Psoas muscle (tissue), 8 donors: Measurements from ENCODE around the gene SSBP2. TPM values are rescaled to one million over a fixed set of nuclear protein-coding genes. Genes with fewer than 3 reads are reported as not detected.
"Not testable (repeated sequence)": the region's sequence is repeated elsewhere in the genome, so short reads cannot be mapped to it uniquely, and the experiment has no call there.

Experiments
- ATAC-seq, 4 donors: fragments of 200-7000 bp; cut with Tn5 transposase; one replicate each; pipeline ENCODE4 v1.9.1; 2020; ENCODE audit warnings: moderate library complexity in 3 of 4, mild to moderate bottlenecking in 2 of 4
- DNase-seq, 2 donors: peaks; one replicate each; pipeline ENCODE4 v3.0.0-alpha.2; 2020
- H3K27ac ChIP-seq: fragments of 200-600 bp; one replicate; pipeline ENCODE4 v1.8.0; 2022
- H3K27me3 ChIP-seq, 3 donors: fragments of 200-600 bp in 1 of 3; one replicate each; pipeline versions ENCODE4 v1.6.1 to v1.8.0; 2013 to 2022; ENCODE audit warnings: low read length in 2 of 3, mild to moderate bottlenecking in 2 of 3, moderate library complexity in 1 of 3; ENCODE audit not compliant: insufficient read depth in 3 of 3
- H3K36me3 ChIP-seq, 2 donors: fragments of 200-600 bp in 1 of 2; one replicate each; pipeline versions ENCODE4 v1.6.1 to v1.8.0; 2013 to 2022; ENCODE audit warnings: low read depth in 1 of 2, mild to moderate bottlenecking in 1 of 2, moderate library complexity in 1 of 2; ENCODE audit not compliant: insufficient read depth in 1 of 2
- H3K4me1 ChIP-seq: fragments of 200-600 bp; one replicate; pipeline ENCODE4 v1.8.0; 2022
- H3K4me3 ChIP-seq: fragments of 200-600 bp; one replicate; pipeline ENCODE4 v1.8.0; 2022; ENCODE audit warnings: mild to moderate bottlenecking
- H3K9me3 ChIP-seq: fragments of 200-600 bp; one replicate; pipeline ENCODE4 v1.8.0; 2022
- CTCF ChIP-seq: fragments of 200-600 bp; IDR thresholded peaks from one replicate; pipeline ENCODE4 v1.8.0; 2022; ENCODE audit warnings: antibody characterized with exemption
- WGBS, 3 donors: extraction: QIAGEN DNeasy Blood & Tissue Kit; methylation state at CpG; one replicate each; pipeline versions ENCODE4 v1.1.6 to v1.1.7; 2013; 5-methylcytosine and 5-hydroxymethylcytosine counted together
- intact Hi-C, 2 donors: fragments of 100-400 bp; cut with DNase I; formaldehyde crosslinking; loops; one replicate each; pipeline versions ENCODE4 v1.11.0 to v1.14.2; 2022
- polyA plus RNA-seq, 3 donors: library from polyadenylated mRNA; stranded (reverse); fragments of 200-250 nt; gene quantifications; one replicate each; pipeline ENCODE4 v1.2.3, GENCODE V29; 2013
- total RNA-seq, 4 donors: library from RNA; stranded (reverse); fragmentation: NEBNext Ultra II Directional in 2 of 4; extraction: Animal tissue kit (Norgen Biotek cat#: 25700) in 2 of 4; gene quantifications; one replicate each; pipeline versions ENCODE4 v1.2.1 to v1.2.4, GENCODE V29; 2021 to 2023
- donor health status: healthy with polysubstance abuse.
- donor health status: DM: no; HTN: no; CAD: no; lungs with moderate emphysema.
- donor health status: Bipolar disorder and iron deficiency.
- donor health status: healthy.
- donor health status: DM: yes; HTN: yes; CAD: no.
- donor health status: DM: no; HTN: no; CAD: no.
- donor health status: DM: no; HTN: no; CAD: no.
- donor health status: DM: yes; HTN: yes; CAD: no.

Gene SSBP2
- total and polyA plus RNA-seq, 7 donors: 18.2 to 42.6 (median 25.3) TPM

GRCh38 chr5:81482595-81482994 is 268.3 kb downstream of the SSBP2 start:
- Histone ChIP-seq H3K4me1 (no peaks in the 10 kb centered on the region), H3K27ac (no peak overlapping the region), H3K36me3 (no peaks in the 10 kb centered on the region), H3K4me3 (no peak overlapping the region), H3K27me3 (no peaks in the 10 kb centered on the region), H3K9me3 (no peaks in the 10 kb centered on the region)
- no peak for DNase-seq
- intact Hi-C loops: no loop called here
- no peak for ATAC-seq
- 94 to 97% (median 94%) methylated on average over 2 of the region's 2 CpGs for WGBS, 3 donors
- no peak for TF ChIP-seq CTCF

GRCh38 chr5:81473395-81473794 is 277.5 kb downstream of the SSBP2 start:
- intact Hi-C loops, H3K27ac ChIP-seq, H3K9me3 ChIP-seq, H3K27me3 ChIP-seq, H3K4me1 ChIP-seq, DNase-seq, H3K4me3 ChIP-seq, ATAC-seq: not testable (repeated sequence)
- H3K36me3 ChIP-seq: peaks cover 8 to 32% of the 10 kb centered on the region in 2 donors
- WGBS, 3 donors: 95 to 96% (median 96%) methylated on average over 3 of the region's 3 CpGs

DNA sequence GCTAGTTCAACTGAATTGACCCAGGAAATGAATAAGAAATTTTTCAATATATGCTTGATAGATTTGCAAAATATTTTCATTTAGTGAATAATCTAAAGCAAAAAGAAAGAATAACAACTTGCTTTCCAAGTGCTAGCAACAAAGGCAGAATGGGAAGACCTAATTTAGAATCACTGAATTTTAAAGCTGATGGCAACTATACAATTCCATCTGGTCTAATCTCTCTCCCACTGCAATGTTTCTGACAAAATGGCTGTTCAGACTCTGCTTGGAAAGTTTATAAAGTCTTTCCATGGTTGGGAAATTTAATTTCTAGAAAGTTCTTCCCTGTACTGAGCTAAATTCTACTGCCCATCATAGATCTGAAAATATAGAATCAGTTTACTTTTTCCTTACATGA is 281.2 kb downstream of the SSBP2 start:
- H3K27ac ChIP-seq: no peak overlapping the region
- no peak overlapping the region for H3K4me3 ChIP-seq
- H3K4me1 ChIP-seq: no peaks in the 10 kb centered on the region
- no peaks in the 10 kb centered on the region for H3K9me3 ChIP-seq
- ATAC-seq (no peak), DNase-seq (no peak)
- no peak for TF ChIP-seq CTCF
- peaks cover 8 to 52% of the 10 kb centered on the region in 2 donors for H3K36me3 ChIP-seq
- no peaks in the 10 kb centered on the region for H3K27me3 ChIP-seq
- intact Hi-C loops: no loop called here

DNA sequence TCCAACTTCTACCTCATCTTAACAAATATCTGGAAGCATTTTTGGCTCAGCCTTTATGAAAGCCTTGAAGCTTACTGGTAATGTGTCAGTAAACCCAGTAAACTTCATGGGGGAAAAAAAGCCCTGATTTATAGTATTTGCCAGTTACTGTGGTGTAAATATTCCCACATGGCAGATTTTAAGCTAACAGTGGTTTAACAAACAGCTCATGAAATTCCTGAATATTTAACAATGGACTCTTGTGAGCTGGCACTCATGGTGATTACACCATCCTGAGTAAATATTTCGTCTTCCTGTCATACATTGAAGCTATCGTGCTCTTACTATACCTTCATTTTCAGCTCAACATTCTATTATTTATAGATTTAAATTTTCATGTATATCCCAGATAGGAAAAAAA is 300.0 kb downstream of the SSBP2 start:
- no peak for TF ChIP-seq CTCF
- no peak overlapping the region for H3K27ac ChIP-seq
- intact Hi-C loops: no loop called here
- H3K4me3 ChIP-seq: no peak overlapping the region
- ATAC-seq (no peak), DNase-seq (no peak)
- no peaks in the 10 kb centered on the region for H3K9me3 ChIP-seq
- no peaks in the 10 kb centered on the region for H3K4me1 ChIP-seq
- peaks cover 0 to 30% of the 10 kb centered on the region in 2 donors for H3K36me3 ChIP-seq
- 87 to 92% (median 91%) methylated on average over 2 of the region's 2 CpGs for WGBS, 3 donors
- H3K27me3 ChIP-seq: no peaks in the 10 kb centered on the region

DNA sequence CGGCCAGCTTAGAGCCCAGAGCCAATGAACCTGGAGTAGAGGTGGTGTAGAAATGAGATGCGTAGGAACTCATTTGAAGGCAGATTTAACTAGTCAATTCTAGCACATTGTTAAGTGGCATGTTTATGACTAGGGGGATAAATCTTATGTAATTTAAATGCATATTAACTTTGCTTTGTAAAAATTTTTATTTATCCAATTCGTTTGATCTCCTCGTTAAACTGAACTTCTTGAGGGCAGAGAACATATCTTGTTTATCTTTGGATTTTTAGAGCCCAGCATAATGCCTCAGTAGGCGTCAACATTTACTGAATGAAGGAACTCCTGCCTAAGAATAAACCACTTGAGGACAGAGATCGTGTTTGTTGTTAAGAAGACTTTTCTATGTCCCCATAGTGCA is 315.9 kb downstream of the SSBP2 start:
- Histone ChIP-seq H3K27me3 (no peaks in the 10 kb centered on the region), H3K36me3 (peaks cover 0 to 10% of the 10 kb centered on the region in 2 donors), H3K4me3 (no peak overlapping the region), H3K4me1 (no peaks in the 10 kb centered on the region), H3K9me3 (no peaks in the 10 kb centered on the region), H3K27ac (no peak overlapping the region)
- intact Hi-C loops: no loop called here
- whole genome bisulfite sequencing, 3 donors: 92 to 94% (median 93%) methylated on average over 6 of the region's 6 CpGs
- DNase-seq: no peak
- TF ChIP-seq CTCF: no peak
- ATAC-seq: no peak
